HG03442 (cell line): ENCODE results near the gene FFAR3.
"Not testable (repeated sequence)": the region's sequence is repeated elsewhere in the genome, so short reads cannot be mapped to it uniquely, and the experiment has no call there.

ENCODE experiments used
- ATAC-seq: cut with Tn5 transposase; IDR thresholded peaks from one replicate; pipeline ENCODE4 v1.9.1; 2021; ENCODE audit warnings: mild to moderate bottlenecking, moderate library complexity; ENCODE audit not compliant: unreplicated experiment

Gene FFAR3

DNA sequence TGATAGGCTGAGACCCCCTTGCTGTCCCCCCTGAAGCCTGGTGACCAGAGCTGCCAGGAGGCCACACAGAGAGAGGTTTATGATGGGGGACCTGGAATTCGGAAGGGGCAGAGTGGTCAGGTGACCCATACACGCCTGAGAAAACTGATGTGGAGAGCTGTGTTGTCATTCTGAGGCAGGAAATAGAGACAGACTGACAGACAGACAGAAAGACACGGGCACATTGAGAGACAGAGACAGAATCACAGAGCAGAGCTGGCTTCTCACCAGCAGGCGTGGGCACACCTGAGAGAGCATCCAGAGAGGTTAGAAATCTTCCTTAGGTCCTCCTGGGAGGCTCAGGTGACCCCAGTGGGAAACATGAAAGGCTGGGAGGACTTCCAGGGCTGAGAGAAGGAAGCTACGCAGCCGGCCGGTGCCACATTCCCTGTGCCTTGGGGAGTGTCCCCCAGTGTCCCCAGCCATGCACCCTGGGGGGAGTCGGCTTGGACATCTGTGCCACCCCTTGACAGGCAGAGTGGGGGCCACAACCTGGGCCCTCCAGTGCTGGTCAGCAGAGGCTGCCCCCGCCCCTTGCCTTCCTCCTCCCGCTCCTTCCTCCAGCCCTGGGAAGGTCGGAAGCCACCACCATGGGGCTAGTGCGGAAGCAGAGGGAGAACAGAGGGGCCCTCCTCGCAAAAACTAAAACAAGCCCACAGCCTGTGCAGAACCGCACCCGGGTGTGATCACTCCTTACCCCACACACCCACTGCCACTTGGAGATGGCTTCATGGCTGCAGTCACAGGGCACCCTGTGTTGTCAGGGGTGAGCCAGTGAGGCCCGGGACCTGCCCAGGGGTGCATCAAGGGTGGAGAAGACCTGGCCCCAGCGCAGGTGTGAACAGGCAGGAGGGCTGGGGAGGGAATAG, 8.4 kb upstream of the FFAR3 start:
- no peak for ATAC-seq

DNA sequence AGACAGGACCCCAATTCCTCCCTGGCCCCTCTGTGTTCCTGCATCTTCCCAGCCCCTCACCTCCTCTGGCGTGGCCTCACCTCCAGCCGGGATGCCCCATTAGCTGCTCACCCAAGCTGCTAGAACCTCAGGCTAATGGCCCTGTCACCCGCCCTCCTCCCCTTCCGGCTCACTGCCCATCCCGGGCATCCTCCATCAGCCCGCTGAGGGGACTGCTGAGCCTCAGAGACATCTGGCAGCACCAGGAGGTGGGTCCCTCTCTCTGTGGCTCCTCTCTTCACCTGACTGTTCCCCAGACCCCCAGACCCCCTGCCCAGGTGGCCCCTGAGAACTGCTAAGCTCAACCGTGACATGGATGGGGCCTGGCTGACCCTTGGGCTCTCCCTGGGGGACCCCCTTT, 7.7 kb upstream of the FFAR3 start:
- no peak for ATAC-seq

DNA sequence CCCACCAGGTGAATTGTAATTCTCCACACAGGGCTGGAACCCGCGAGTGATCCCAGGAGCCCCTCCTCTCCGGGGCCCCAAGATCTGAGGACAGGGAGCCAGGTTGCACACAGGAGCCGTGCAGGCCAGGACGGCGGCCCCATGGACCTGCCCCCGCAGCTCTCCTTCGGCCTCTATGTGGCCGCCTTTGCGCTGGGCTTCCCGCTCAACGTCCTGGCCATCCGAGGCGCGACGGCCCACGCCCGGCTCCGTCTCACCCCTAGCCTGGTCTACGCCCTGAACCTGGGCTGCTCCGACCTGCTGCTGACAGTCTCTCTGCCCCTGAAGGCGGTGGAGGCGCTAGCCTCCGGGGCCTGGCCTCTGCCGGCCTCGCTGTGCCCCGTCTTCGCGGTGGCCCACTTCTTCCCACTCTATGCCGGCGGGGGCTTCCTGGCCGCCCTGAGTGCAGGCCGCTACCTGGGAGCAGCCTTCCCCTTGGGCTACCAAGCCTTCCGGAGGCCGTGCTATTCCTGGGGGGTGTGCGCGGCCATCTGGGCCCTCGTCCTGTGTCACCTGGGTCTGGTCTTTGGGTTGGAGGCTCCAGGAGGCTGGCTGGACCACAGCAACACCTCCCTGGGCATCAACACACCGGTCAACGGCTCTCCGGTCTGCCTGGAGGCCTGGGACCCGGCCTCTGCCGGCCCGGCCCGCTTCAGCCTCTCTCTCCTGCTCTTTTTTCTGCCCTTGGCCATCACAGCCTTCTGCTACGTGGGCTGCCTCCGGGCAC, 6.7 kb upstream of the FFAR3 start:
- no peak for ATAC-seq

DNA sequence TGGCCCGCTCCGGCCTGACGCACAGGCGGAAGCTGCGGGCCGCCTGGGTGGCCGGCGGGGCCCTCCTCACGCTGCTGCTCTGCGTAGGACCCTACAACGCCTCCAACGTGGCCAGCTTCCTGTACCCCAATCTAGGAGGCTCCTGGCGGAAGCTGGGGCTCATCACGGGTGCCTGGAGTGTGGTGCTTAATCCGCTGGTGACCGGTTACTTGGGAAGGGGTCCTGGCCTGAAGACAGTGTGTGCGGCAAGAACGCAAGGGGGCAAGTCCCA, 6.1 kb upstream of the FFAR3 start:
- ATAC-seq: no peak

DNA sequence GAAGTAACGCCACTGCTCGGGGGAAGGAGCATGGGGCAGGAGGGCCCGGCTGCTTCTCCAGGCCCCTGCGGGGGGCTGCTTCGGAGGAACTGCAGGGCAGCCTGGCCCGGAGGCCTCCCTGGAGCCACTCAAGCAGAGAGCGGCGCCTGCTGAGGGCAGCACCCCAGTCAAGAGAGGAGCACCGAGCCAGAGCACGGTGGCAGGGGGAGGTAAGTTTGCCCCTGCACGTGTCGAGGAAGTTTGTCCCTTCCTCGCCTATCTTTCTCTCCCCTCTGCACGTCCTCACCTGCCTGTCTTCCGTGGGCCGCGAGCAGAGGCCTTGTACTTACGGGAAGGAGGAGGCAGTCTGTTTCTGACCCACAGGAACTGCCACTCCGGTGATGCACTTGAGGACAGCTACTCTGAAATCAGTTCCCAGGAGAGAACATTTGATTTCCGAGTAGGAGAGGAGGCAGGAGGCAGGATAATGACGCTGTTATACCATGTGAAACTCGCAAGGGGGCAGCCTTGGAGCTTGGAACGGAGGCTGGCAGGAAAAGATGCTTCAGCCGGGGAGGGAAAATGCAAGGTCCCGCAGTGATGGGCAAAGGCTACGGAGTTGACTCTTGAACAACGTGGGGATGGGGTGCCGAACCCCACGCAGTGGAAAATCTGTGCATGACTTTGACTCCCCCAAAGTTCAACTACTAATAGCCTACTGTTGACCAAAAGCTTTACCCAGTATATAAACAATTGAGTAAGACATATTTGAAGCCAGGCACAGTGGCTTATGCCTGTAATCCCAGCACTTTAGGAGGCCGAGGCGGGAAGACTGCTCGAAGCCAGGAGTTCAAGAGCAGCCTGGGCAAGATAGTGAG, 5.6 kb upstream of the FFAR3 start:
- ATAC-seq: no peak

DNA sequence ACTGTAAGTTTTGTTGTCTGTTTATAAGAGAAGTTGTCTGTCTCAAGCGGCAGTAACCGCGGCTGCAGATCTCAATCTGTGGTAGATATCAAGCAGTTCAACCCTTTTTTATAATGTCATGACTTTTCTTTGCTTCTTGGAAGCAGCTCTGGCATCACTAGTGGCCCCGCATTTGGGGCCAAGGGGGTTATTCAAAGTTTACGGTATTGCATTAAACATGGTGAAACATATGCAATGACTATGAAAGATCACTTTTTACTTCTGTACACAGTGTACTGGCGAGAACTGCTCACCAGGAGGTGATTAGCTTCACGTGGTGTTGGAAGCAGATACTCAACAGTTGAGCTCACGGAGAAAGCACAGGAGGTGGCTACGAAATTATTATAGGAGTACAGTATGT, 4.6 kb upstream of the FFAR3 start:
- no peak for ATAC-seq

DNA sequence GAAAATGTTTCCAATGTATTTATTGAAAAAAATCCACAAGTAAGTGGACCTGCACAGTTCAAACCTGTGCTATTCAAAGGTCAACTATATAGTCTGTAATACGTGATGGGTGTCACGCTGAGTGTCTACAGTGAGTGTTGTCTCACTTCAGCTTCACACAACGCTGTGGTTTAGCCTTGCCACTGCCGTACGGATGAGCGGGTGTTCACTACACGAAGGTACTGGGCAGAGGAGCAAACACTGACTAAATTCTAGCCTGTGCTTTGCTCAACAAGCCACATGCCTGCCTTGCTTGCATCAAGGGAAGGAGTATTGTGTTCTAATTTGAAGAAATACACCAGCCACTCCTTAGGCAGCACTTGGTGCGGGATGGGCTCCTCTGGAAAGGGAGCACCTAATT, 3.4 kb upstream of the FFAR3 start:
- no peak for ATAC-seq

DNA sequence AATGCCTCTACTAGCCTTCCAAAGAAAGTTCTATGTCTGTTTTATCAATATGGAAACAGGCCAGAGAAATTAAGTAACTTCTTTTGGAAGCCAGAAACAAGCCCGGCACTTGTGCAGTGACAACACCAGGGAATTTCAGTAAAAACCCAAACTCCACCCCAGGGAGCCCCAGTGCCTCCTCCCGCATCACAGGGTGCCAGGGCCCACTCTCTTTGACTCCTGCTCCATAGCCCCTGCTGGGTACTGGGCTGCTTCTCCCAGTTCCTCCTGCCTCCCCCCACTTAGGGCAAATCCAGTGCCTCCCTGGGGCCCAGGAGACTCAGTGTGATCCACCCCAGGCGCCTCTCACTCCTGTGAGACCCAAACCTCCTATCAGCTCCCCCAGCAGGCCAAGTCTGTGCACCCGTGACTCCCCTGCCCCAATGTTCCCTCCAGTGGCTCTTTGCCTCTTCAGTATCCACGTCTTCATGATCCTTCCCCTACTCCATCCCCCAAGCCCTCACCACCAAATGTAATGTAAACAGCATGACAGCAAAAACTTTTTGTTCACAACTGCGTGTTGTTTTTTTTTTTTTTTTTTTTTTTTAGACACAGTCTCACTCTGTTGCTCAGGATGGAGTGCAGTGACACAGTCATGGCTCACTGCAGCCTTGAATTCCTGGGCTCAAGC, 2.3 kb upstream of the FFAR3 start:
- no peak for ATAC-seq

DNA sequence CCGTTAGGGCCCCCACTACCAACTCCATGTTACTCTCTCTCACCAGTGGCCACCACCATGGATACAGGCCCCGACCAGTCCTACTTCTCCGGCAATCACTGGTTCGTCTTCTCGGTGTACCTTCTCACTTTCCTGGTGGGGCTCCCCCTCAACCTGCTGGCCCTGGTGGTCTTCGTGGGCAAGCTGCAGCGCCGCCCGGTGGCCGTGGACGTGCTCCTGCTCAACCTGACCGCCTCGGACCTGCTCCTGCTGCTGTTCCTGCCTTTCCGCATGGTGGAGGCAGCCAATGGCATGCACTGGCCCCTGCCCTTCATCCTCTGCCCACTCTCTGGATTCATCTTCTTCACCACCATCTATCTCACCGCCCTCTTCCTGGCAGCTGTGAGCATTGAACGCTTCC, 574 bp downstream of the FFAR3 start:
- not testable (repeated sequence) for ATAC-seq

DNA sequence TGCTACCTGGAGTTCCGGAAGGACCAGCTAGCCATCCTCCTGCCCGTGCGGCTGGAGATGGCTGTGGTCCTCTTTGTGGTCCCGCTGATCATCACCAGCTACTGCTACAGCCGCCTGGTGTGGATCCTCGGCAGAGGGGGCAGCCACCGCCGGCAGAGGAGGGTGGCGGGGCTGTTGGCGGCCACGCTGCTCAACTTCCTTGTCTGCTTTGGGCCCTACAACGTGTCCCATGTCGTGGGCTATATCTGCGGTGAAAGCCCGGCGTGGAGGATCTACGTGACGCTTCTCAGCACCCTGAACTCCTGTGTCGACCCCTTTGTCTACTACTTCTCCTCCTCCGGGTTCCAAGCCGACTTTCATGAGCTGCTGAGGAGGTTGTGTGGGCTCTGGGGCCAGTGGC, 1.1 kb downstream of the FFAR3 start:
- ATAC-seq: not testable (repeated sequence)

DNA sequence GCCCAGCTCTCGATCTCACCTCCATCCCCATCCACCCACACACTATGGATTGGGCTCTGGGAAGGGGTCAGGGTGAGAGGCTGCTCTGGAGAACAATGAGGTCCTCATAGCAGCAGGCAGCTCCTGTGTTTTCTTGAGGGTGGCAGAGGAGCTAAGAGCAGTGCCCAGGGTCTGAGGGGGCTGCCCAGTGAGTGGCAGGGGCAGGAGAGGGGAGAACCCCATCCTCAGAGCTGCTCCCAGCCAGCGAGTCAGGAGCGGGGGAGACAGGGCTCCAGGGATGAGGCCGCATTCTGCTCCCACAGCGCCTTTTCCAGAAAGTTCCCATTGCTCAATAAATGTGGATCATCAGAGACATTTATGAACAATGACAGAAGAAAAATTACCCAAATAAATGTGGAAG, 1.8 kb downstream of the FFAR3 start:
- ATAC-seq: not testable (repeated sequence)

DNA sequence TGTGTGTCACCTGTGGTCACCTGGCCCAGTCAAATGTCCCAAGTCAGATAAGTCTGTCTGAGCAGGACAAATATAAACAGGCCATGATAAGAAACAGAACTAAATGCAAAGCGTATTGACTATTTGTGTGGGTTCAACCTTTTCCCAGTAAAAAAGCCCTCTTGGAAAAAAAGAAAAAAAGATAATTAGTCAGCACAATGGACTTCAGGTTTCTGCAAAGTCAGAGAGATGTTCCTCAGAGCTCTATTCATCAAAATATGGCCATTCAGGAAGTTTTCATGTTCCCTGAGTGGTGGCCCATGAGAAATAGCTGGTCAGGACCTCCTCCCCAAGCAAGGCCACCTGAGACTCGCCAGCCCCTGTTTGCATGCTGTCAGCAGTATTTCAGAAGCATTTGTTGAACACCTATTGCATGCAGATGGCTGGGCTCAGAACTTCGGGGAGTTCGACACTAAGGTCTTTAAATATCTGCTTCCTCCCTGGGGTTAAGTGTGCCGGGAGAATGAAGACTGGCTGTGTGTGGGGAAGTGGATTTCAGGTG, 2.7 kb downstream of the FFAR3 start:
- ATAC-seq: no peak

DNA sequence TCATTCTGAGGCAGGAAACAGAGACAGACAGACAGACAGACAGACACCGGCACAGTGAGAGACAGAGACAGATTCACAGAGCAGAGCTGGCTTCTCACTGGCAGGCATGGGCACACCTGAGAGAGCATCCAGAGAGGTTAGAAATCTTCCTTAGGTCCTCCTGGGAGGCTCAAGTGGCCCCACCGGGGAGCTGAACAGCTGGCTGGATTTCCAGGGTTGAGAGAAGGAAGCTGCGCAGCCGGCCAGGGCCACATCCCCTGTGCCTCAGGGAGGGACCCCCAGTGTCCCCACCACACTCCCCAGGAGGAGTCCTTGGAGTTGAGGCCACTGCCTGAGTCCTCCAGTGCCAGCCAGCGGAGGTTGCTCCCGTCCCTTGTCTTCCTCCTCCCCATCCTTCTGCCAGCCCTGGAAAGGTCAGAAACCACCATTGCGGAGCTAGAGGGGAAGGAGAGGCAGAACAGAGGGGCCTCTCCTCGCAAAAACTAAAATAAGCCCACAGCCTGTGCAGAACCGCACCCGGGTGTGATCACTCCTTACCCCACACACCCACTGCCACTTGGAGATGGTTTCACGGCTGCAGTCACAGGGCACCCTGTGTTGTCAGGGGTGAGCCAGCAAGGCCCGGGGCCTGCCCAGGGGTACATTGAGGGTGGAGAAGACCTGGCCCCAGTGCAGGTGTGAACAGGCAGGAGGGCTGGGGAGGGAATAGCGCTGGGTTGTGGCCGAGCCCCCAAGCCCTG, 4.2 kb downstream of the FFAR3 start:
- no peak for ATAC-seq

DNA sequence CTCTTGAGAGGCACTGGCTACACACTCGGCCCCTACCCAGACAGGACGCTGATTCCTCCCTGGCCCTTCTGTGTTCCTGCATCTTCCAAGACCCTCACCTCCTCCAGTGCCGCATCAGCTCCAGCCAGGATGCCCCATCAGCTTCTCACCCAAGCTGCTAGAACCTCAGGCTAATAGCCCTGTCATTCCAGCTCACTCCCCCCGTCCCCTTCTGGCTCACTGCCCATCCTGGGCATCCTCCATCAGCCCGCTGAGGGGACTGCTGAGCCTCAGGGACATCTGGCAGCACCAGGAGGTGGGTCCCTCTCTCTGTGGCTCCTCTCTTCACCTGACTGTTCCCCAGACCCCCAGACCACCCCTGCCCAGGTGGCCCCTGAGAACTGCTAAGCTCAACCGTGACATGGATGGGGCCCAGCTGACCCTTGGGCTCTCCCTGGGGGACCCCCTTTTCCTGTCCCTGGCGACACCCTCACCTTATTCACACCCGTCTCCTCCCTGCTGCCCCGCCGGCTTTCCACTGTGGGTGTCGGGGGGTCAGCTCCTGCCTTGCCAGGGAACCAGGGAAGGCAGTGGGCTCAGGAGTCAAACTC, 4.8 kb downstream of the FFAR3 start:
- no peak for ATAC-seq

DNA sequence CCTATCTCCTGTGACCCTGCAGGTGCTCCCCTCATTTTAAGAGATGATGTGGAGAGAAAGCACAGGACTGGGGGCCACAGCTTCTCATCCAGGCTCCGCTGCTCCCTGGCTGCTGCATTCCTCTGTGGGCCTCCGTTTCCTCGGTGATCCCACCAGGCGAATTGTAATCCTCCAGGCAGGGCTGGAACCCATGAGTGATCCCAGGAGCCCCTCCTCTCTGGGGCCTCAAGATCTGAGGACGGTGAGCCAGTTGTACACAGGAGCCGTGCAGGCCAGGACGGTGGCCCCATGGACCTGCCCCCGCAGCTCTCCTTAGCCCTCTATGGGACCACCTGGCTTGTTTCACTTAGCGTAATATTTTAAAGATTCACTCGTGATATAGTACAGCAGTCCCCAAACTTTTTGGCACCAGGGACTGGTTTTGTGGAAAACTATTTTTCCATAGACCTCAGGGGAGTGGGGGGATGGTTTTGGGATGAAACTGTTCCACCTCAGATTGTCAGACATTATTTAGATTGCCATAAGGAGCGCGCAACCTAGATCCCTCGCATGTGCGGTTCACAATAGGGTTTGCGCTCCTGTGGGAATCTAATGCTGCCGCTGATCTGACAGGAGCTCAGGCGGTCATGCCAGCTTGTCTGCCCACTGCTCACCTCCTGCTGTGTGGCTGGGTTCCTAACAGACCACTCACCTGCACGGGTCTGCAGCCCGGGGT, 5.6 kb downstream of the FFAR3 start:
- no peak for ATAC-seq

DNA sequence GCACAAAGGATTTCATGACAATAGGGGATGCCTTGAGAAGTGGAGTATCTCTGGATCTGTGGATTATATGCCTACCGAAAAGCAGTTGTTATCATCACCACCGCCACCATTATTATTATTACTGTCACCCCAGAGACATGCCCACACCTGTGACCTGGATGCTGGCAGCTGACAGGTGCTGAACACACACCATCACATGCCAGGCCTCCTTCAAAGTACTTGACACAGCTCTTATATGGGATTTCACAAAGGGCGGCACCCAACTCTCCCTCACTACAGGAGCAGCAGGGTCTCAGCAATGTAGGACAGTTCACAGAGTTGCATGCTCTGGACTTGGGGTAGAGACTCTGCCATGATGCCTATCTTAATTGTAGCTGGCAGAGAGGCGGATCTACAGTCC, 7.0 kb downstream of the FFAR3 start:
- no peak for ATAC-seq

DNA sequence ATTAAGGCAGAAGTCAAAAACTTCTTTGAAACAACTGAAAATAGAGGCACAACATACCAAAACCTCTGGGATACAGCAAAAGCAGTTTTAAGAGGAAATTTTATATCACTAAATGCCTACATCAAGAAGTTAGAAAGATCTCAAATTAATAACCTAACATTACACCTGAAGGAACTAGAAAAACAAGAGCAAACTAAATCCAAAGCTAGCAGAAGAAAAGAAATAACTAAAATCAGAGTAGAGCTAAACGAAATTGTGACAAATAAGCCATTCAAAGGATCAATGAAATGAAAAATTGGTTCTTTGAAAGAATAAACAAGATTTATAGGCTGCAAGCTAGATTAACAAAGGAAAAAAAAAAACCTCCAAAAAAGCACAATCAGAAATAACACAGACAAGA, 10.1 kb downstream of the FFAR3 start:
- no peak for ATAC-seq

DNA sequence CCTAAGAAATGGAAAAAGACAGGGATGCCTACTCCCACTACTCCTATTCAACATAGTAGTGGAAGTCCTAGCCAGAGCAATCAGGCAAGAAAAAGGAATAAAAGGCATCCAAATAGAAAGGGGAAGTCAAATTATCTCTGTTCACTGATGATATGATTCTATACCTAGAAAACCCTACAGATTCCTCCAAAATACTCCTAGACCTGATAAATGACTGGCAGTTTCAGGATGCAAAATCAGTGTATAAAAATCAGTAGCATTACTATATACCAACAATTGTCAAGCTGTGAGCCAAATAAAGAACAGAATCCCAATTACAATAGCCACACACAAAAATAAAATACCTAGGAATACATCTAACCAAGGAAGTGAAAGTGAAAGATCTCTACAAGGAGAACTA, 11.3 kb downstream of the FFAR3 start:
- no peak for ATAC-seq

DNA sequence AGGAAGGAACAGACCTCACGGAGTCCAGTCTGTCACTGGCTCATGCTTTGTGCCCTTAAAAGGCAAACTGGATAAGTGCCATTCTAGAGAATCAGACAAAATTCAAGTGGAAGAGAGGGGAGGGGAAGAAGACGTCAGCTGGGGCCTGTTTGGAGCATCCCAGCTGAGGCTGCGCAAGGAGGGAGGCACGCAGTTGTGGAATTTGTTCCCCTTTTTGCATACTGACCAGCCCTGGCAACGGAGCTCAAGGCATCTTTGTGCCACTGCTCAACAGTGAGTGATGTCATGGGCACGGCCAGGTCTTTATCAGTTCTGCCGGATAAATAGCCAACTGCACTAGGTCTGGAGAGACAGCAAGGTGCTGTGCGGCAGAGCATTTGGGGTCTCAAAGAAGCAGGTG, 12.5 kb downstream of the FFAR3 start, which contains the start of gene GPR42:
GPR42 (plus strand) TSS at position 347 of the 400 bp plus-strand sequence. CDS start 292 bp downstream, outside the sequence.
- no peak for ATAC-seq
